ENCODE measurements around the gene SEMA3D.

SEMA3D gene

DNA sequence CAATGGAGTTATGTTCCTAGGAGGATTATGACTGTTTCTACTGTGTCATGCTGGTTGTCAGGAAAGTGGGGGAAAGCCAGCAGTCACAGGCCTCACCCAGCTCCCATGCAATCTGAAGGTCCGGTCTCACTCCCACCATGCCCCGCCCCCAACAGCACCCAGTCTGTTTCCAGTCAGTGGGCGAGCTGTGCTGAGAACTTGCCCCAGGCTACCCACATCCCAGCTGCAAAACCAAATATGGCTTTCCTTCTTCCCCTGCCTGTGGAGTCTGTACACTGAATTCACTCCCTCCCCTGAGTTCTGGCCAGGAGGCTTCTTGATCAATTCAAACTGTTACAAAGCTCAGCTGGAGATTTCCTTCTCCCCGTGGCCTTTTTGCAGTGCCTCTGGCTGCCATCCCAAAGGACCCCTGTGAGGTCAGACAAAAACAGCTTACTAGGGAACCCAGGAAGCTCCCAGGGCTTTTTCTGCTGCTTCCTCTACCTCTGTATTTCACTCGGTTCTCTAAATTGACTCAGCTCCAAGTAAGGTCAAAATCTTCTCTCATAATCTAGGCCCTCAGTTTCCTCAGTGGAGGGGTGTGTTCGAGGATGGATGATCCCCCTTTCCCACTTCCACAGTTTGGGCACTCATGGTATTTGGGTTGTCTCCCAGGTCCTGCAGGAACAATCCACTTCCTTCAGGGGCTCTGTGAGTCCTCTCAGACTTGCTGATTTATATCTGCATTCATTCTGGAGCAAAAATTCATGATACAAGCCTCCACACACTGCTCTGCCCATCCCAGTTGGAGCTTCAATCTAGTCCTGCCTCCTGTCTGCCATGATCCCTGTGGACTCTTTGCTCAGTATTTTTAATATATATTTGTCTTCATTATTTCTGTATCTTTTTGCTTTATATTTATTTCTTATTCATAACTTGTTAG lies 205.5 kb downstream of the SEMA3D start:
- DNase-seq: no peak

- no peak for DNase-seq
Measured at GRCh38 chr7:84975586-84976185, 211.2 kb downstream of the SEMA3D start.

- DNase-seq: no peak
Measured at GRCh38 chr7:84971360-84971759, 215.5 kb downstream of the SEMA3D start.

DNA sequence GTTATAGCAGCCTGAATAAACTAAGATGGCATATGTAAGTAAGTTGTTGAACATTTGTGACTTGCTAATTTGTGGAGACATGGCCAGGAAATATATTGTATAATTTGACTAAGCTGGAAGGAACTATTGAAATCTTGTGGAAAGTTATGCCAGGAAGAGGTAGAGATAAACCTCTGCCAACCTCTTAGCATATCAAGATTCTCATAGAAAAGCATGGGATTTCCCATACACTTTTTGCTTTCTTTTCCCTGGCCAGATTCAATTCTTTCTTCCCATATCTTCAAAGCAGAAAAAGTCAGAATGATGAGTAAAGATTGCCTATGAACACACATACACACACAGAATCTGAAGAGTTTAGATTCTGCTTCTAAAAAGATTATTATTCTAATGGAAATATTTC lies 216.2 kb downstream of the SEMA3D start:
- no peak for DNase-seq

DNA sequence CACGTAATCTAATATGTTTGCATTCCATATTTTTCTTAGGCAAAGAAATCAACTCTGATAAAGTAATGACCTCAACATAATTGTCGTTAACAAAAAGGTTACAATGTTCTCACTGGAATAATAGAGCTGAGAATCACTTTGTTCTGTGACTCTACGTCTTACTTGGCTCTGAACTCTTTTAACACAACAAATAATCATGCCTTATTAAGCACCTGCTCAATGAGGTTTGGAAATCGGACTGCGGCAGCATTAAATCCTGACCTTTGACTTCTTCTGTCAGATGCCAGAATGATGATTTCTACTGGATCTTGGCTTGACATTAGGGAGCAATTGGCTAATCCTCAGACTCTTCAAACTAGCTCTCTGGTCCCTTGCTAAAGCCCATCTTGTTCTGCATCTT lies 233.6 kb downstream of the SEMA3D start:
- no peak for DNase-seq

DNA sequence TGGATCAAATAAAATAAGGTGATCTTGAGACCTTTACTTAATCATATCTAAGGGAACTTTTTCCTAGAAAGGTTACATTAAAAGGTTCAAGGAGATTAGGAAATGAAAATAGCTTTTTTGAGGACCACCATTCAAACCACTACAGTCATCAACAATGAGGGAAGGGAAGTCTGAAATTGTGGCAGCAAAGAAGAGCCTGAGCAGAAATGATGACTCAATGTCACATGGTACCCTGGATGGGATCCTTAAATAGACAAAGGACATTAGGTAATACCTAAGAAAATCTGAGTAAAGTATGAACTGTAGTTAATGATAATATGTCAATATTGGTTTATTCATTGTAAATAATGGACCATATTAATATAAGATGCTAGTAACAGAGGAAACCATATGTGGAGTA lies 236.0 kb downstream of the SEMA3D start:
- DNase-seq: no peak

DNA sequence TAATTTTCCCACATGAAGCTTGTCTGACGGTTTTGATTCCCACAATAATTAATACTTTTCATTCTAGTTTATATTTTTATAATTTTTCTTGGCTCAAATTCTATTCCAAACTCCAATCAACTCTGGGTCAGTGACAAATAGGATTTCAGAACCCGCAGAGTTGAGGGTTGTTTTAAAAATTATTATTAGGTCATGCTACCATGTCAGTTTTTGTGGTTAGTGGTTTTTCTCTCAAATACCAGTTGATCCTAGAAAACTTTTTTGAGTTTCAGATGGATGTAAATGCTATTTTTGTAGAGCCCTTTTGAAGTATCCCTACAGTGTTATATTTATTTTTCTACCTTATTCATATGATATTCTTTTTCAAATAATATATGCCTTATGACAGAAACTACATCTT lies 237.4 kb downstream of the SEMA3D start:
- no peak for DNase-seq

DNA sequence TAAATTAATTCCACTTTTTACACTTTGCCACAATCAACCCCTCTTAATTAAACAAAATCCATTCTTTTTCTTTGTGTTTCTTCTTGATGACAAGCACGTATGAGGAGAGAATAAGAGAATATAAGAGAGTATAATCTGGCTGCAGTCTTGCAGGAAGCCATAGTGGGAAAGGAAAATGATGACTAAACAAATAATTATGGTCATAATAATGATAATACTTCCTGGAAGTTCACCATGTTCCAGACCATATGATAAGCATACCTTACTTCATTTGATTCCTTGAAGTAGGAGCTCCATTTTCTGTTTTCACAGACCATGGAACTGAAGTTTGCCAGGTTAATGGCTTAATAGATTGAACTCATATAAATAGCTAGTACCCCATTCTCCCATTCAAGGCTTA lies 237.8 kb downstream of the SEMA3D start:
- DNase-seq: no peak

DNA sequence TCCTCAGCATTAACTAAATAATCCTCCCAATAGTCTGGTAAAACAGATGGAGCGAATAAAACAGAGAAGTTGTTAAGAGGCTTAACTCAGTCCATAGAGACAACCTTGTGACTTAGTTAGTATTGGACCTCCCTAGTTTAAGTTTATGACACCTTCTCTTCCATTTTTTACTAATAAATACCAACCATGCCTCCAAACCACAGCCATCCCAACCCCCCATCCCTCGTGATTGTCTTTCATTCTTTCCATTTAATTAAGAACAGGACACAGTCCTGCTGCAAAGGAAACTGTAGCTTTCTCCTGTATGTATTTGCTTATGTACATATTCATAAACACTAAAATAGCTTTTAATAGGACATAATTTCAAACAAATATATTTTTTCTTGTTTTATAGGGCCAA lies 238.2 kb downstream of the SEMA3D start:
- DNase-seq: no peak

DNA sequence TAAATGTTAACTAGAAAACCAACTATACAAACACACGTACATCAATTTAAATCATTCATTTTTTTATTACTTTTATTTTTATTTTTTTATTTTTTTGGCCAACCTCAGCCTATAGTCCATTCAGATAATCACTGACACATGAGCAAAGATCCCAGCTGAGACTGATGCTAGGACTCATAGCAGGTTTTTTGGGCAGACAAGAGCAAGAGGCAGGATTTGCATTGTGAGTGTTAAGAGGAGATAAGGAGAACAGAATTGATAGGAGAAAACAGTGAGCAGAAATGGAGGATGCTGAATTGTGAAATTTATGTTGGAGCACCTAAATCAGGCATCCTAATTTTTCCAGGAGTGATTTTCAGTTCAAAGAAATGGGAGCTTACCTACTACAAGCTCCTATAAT lies 240.3 kb downstream of the SEMA3D start:
- DNase-seq: no peak
